DMS153 (cell line): ENCODE results near the gene SLC25A30.
"Not testable (repeated sequence)": the region's sequence is repeated elsewhere in the genome, so short reads cannot be mapped to it uniquely, and the experiment has no call there.

Experiments
- DNase-seq: peaks from one replicate; lab custom pipeline; 2025; lab: John Stamatoyannopoulos, UW

The SLC25A30 gene

DNA sequence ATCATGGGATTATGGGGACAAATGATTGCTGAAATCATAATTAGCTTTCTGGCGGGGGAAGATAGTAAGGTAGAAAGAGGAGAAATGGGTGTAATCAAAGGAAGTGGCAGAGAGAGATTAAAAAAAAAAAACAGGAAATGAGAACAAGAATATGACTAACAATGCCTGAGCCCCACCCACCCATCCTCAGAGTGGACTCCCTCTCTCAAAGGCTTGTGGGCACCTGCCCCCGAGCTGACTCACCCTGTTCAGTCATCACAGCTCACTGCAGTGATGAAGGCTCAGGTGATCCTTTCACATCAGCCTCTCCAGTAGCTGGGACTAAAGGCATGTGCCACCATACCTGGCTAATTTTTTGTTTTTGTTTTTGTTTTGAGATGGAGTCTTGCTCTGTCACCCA lies 50.8 kb downstream of the SLC25A30 start:
- peak; percentile 57 for DNase-seq

DNA sequence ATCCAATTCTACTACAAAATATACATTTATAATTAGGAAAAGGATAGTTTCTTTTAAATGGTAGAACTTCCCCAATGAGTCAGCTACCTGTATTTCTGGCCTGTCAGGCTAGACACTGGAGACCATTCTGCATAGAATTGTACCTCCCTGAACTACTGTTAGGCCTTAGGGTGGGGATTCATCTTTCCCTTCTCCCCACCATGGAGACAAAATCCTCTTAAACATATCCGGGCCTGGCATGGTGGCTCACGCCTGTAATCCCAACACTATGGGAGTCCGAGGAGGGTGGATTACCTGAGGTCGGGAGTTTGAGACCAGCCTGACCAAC lies 52.7 kb downstream of the SLC25A30 start:
- DNase-seq = no peak

DNA sequence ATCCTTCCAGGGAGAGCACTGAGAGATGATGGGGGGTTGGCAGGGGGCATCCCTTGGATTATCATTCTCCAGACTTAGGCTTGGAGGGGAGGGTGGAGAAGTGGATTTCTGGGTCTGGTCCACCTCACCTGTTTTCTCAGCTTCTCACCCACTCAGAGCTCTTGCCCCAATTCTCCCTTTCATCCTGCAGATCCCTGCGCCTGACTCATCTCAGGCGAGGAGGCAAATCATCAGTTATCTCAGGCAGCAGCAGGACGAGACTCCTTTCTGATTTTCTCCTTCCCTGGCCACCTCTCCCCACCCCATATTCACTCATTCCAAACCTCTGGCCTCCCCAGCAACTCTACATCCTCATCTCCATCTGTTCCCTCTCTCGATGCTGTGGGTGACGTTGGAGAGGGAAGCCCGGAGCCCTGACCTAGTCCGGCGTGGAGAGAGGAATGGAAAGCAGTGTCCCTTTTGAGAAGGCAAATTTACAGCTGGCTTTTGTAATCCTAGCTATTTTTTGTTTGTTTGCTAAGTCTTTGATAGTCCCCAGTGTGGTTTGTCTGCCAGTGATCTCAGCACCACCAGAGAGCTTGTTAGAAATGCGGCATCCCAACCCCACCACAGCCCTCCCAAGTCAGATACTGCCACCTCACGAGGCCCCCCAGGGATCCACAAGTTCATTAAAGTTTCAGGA lies 53.2 kb downstream of the SLC25A30 start:
- DNase-seq = no peak

DNA sequence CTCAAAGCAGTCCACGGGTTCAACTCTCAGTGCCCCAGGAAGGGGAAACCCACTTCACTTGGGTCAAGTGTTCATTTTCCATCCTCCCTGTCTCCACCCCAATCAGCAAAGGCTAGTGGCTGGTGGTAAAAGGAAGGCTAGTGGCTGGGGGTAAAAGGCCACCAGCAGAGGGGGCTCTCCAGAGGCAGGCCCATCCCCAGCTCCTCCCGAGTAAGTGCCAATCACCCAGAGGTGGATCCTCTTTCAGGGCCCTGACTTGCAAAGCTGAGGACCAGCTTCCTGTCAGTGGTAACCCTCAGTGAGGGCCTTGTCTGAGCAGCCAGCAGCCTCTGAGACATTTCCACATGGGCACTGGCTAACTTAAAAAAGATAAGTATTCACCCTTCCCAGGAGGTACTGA lies 55.2 kb downstream of the SLC25A30 start:
- no peak for DNase-seq

DNA sequence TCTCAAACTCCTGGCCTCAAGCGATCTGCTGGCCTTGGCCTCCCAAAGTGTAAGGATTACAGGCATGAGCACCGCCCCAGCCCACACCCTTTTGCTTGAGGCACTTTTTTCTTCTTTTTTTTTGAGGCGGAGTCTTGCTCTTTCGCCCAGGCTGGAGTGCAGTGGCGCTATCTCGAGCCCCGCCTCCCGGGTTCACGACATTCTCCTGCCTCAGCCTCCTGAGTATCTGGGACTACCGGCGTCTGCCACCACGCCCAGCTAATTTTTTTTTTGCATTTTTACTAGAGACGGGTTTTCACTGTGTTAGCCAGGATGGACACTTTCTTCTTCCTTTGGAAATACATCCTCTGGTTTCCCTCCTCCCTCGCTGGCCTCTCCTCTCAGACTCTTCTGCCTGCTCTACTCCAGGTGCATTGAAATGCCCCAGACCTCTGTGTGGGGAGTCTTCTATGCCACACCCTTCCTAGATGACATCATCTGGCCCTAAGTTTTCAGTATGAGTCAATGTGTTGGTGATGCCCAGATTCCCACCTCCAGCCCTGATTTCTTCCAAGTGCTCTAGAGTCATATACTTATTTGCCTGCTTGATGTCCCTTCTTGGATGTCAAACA lies 56.5 kb downstream of the SLC25A30 start:
- DNase-seq = no peak

DNA sequence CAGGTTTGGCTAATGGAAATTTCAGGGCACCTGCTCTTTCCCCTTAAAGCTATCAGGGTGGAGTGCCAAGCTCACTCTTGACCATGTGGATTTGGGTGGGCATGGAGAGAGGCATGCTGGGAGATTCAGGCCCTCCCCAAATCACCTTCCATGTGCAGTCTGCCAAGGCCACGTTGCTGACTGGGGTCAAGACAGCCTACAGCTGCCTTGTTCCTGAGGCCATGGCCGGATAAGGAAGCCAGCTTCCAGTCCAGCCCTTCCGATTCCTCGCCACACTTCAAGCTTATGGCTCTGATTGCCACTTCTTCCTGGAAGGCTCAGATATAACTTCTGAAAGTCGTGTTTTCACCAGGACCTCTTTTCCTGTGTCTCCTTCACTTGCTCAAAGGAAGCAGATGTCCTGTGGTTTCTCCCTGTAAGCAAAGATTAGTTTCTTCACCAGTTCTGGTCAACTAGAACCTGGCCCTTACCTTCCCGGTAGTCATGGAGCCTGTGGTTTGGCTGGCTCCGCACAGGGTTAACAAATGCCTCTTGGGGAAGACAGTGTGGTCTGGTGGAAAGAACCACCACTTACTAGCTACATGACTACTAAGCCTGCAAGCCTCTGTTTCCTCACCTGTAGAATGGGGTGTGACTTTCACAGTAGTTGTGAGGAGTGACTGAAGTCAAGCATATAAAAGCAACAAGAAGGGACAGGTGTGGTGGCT lies 61.1 kb downstream of the SLC25A30 start:
- DNase-seq = no peak

DNA sequence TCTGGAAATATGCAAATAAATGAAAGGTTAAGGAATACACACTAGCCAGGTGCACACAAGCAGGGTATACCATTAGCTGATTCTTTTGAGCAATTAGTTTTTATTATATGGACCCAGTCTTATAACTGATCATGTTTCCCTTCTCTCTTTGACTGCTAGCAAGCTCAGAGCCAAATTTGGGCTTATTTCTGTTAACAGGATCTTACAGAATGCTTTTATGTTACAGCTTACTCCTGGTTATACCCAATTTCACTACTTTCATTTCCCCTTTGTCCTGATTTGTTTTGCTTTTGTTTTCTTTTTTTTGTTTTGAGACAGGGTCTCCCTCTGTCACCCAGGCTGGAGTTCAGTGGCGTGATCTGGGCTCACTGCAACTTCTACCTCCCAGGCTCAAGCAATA lies 64.3 kb downstream of the SLC25A30 start:
- DNase-seq = no peak

DNA sequence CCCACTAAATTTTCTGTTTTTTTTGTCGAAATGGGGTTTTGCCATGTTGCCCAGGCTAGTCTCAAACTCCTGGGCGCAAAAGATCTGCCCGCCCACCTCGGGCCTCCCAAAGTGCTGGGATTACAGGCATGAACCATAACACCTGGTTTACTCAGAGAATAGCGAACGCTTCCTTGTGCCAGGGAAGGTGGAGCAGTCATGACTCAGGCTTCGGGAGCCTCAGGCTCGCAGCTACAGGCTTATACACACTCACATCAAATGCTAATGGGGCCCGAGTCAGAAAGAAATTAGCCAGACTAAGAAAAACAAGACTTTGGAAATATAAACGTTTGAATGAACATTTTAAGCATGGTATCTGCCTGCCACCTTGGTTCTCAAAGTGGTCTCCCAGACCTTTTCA lies 66.1 kb downstream of the SLC25A30 start:
- DNase-seq = no peak

DNA sequence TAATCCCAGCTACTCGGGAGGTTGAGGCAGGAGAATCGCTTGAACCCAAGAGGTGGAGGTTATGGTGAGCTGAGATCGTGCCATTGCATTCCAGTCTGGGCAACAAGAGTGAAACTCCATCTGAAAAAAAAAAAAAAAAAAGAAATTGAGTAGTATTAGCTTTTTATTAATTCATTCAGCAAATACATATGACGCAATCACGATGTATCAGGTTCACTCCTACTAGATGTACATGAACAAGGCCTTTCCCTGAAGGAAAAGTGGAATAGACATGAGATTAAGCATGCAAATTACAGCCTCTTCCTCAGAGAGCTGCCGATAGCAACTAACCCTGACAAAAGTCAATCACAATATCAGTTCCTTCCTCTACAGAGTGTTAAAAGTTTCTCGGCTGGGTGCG lies 68.0 kb downstream of the SLC25A30 start:
- no peak for DNase-seq

DNA sequence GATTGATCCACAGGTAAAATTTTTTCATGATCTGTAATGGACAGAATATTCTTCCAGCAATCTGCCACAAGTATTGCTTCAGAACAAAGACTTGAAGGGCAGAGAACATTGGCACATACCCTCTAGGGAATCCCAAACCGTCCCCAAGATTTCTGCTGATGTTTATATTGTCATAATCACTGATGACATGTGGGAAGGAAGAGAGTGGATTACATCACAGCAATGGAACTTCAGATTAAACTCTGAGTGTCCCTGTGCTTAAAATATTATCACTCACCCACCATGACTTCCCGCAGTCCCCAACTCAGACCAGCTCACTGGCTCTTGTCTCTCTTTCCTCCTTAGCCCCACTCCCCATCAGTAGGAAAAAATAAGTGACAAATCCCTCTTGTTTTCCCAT lies 68.7 kb downstream of the SLC25A30 start:
- no peak for DNase-seq

DNA sequence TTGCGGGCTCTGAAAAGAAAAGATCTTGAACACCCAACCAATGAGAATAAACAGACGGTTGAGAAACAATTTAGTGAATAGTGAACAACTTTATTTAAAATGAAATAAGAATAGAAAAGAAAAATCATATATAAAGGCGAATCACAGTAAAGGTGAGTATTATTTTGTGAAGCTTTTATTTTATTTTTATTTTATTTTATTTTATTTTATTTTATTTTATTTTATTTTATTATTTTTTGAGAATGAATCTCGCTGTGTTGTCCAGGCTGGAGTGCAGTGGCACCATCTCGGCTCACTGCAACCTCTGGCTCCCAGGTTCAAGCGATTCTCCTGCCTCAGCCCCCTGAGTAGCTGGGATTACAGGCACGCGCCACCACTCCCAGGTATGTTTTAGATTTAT lies 74.1 kb downstream of the SLC25A30 start:
- DNase-seq = not testable (repeated sequence)
